Umbilical cord (tissue), 2 donors: ENCODE measurements around the gene ALOX12B. TPM values are rescaled to one million over a fixed set of nuclear protein-coding genes. Genes with fewer than 3 reads are reported as not detected.
"Not testable (repeated sequence)": the region's sequence is repeated elsewhere in the genome, so short reads cannot be mapped to it uniquely, and the experiment has no call there.

Experiments used
- DNase-seq: peaks from one replicate; pipeline ENCODE4 v3.0.0-alpha.2; 2015; ENCODE audit warnings: low spot score
- total RNA-seq: library from RNA; depleted of rRNA; stranded (reverse); fragments of >200 nt; gene quantifications from one replicate; pipeline ENCODE4 v1.2.3, GENCODE V29; 2014; ENCODE audit warnings: low replicate concordance; ENCODE audit not compliant: insufficient read depth

Gene ALOX12B
- total RNA-seq, 1 donor from 2014 or later: not detected

GRCh38 chr17:8064561-8065019, 22.9 kb downstream of the ALOX12B start:
- DNase-seq: no peak

- no peak for DNase-seq
Observed at GRCh38 chr17:8063761-8064534, 23.6 kb downstream of the ALOX12B start.

- no peak for DNase-seq
Observed at GRCh38 chr17:8062807-8063483, 24.6 kb downstream of the ALOX12B start.

- peak; percentile 58 for DNase-seq
Observed at GRCh38 chr17:8062435-8062806, 25.1 kb downstream of the ALOX12B start.

GRCh38 chr17:8061851-8062250, 25.7 kb downstream of the ALOX12B start:
- not testable (repeated sequence) for DNase-seq

GRCh38 chr17:8060274-8060673, 27.2 kb downstream of the ALOX12B start:
- peak; percentile 78 for DNase-seq

- no peak for DNase-seq
Observed at GRCh38 chr17:8059131-8059530, 28.4 kb downstream of the ALOX12B start.

GRCh38 chr17:8057691-8058114, 29.8 kb downstream of the ALOX12B start:
- peak; percentile 78 for DNase-seq

- DNase-seq: no peak
Observed at GRCh38 chr17:8056976-8057625, 30.4 kb downstream of the ALOX12B start.

GRCh38 chr17:8056232-8056975, 31.1 kb downstream of the ALOX12B start:
- DNase-seq: peak; percentile 59

- DNase-seq: no peak
Observed at GRCh38 chr17:8055851-8056231, 31.7 kb downstream of the ALOX12B start.

- no peak for DNase-seq
Observed at GRCh38 chr17:8053600-8053999, 33.9 kb downstream of the ALOX12B start.

- no peak for DNase-seq
Observed at GRCh38 chr17:8052256-8053252, 35.0 kb downstream of the ALOX12B start.

- no peak for DNase-seq
Observed at GRCh38 chr17:8051831-8052230, 35.7 kb downstream of the ALOX12B start.

GRCh38 chr17:8048736-8049135, 38.8 kb downstream of the ALOX12B start:
- DNase-seq: no peak

- no peak for DNase-seq
Observed at GRCh38 chr17:8048236-8048635, 39.3 kb downstream of the ALOX12B start.

- DNase-seq: no peak
Observed at GRCh38 chr17:8047769-8048110, 39.8 kb downstream of the ALOX12B start.

- DNase-seq: no peak
Observed at GRCh38 chr17:8046929-8047768, 40.4 kb downstream of the ALOX12B start.

- no peak for DNase-seq
Observed at GRCh38 chr17:8046306-8046928, 41.1 kb downstream of the ALOX12B start.
